ENCODE data around the gene MYCBPAP.
A peak's percentile ranks its signal among the peaks of the same experiment; 100 is the strongest.

GRCh38 chr17:50533720-50534148 lies 25.5 kb downstream of the MYCBPAP start:
- TF ChIP-seq CTCF (conservative IDR thresholded peaks at IDR 0.05 in 1 of 2, IDR thresholded peaks at IDR 0.05 in 1 of 2; ENCODE audit: low read depth in 1 of 2, low read length in 2 of 2) (no peak), EZH2 (IDR thresholded peaks at IDR 0.05; ENCODE audit: low read length, missing control alignments) (peak; percentile 43)
